A549 treated with Hydrocortisone at 1 μM for 4 hours (cell line): ENCODE data around the gene GSX2. TPM values are rescaled to one million over a fixed set of nuclear protein-coding genes. Genes with fewer than 3 reads are reported as not detected.

Experiments
- total RNA-seq: library from RNA; stranded (reverse); fragments of 200-300 nt; extraction: Qiagen RNA extraction; gene quantifications from 5 replicates; pipeline ENCODE4 v1.2.3, GENCODE V29; 2022

The GSX2 gene
- 0.08 TPM in 1 of 5 replicates, not detected in the others for total RNA-seq

GRCh38 chr4:54099748-54100574 is at the start of gene GSX2:
Gene GSX2 (plus strand): TSS chr4:54100163. CDS start chr4:54100345, 182 bp downstream.

GRCh38 chr4:54064317-54065111 is 35.4 kb upstream of the GSX2 start, which contains the start of gene CHIC2:
Gene CHIC2 (minus strand): TSS chr4:54064605. CDS start chr4:54064300, 305 bp downstream.

Other genes starting within 250 kb of the GSX2 start
- 6.6 to 10.0 TPM (median 8.5 TPM) in 5 replicates for gene CHIC2, start 35.6 kb upstream of the GSX2 start, total RNA-seq
- 0.24 to 0.75 TPM (median 0.53 TPM) in 5 replicates for gene PDGFRA, start 129.1 kb downstream of the GSX2 start, total RNA-seq